ENCODE measurements around the gene SHMT2.
"Not testable (repeated sequence)": the region's sequence is repeated elsewhere in the genome, so short reads cannot be mapped to it uniquely, and the experiment has no call there.

Gene SHMT2

DNA sequence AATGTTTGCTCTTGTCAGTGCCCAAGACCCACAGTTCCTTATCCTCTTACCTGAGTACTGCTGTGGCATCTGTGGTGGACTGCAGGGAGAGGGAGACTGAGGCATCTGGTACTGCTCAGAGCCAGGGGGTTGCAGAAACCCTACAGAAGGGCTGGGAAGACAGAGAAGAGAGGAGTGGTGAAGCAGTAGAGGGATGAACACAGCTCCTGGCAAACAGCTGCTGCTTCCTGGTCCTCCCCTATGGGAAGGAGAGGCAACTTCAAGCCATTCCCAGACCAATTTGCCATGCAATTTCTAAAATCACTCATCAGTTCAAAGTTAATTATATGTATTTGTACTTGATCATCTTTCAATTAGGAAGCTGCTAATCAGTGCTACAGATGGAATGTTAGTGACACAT, 37.2 kb downstream of the SHMT2 start:
- DNase-seq (ENCODE audit: low spot score) = no peak

- DNase-seq (ENCODE audit: low spot score) = no peak
These were observed 38.8 kb downstream of the SHMT2 start for GRCh38 chr12:57268264-57268663.

DNA sequence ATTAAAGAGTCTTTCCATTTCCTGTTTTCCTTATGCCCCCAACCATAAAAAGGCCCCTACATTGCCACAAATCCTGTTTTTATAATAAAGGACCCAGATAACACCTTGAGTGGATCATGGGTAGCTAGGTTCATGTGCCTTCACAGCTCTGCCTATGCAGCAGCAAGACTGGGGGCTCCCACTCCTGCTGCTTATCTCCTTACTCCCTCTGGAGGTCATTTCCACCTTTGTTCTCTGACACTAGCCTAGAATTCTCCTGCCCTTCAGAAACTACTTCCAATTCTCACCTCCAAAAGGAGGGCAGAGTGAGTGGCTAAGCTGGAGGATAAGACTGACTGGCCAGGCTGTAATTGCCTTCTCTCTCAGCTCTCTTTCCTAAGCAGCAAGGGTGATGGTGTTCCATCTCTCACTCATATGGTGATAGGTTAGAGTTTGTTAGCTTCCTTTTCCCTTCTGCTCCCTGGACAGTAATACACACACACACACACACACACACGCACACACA, 41.5 kb downstream of the SHMT2 start:
- DNase-seq (ENCODE audit: low spot score) = no peak

DNA sequence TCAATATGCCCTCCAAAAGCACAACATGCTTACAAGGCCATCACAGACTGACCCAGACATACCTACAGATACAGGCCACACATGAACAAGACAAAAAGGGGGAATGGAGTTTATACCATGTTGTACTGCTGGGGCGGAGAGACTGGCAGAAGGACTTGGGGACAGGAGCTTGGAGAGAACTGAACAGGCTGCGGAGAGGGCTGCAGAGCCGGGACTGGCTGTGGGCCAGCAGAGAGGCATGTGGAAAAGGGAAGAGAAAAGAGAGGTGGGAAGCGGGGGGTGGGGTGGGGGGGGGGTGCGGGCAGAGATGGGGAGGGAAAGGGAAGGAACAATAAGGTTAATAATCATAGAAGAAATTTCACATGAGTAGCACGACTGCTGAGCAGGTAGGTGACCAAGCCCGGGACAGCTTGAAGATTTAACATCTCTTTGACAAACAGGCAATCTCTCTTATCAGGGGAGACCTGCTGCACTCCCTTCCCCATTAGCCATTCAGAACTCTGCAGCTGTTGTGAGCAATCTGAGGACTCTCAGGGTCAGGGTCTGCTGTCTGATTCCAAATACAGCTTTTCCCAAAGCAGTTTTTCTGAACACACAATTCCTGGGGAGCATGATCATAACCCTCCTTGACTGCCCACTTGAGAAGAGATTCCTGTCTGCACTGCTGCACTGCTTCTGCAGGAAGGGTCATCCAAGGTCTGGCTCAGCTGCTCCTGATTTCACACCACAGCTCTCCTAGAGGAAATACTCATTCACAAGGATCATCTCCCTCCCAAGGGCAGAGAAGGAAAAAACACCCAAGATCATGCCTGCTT, 43.0 kb downstream of the SHMT2 start:
- DNase-seq (ENCODE audit: low spot score) = no peak

- DNase-seq (ENCODE audit: low spot score) = no peak
These were observed 44.0 kb downstream of the SHMT2 start for GRCh38 chr12:57273516-57273915.

- DNase-seq (ENCODE audit: low spot score) = not testable (repeated sequence)
These were observed 46.7 kb downstream of the SHMT2 start for GRCh38 chr12:57276233-57276632.

- DNase-seq (ENCODE audit: low spot score) = no peak
These were observed 47.5 kb downstream of the SHMT2 start for GRCh38 chr12:57276935-57277563.

GRCh38 chr12:57278465-57279381, 49.2 kb downstream of the SHMT2 start:
- no peak for DNase-seq (ENCODE audit: low spot score)

DNA sequence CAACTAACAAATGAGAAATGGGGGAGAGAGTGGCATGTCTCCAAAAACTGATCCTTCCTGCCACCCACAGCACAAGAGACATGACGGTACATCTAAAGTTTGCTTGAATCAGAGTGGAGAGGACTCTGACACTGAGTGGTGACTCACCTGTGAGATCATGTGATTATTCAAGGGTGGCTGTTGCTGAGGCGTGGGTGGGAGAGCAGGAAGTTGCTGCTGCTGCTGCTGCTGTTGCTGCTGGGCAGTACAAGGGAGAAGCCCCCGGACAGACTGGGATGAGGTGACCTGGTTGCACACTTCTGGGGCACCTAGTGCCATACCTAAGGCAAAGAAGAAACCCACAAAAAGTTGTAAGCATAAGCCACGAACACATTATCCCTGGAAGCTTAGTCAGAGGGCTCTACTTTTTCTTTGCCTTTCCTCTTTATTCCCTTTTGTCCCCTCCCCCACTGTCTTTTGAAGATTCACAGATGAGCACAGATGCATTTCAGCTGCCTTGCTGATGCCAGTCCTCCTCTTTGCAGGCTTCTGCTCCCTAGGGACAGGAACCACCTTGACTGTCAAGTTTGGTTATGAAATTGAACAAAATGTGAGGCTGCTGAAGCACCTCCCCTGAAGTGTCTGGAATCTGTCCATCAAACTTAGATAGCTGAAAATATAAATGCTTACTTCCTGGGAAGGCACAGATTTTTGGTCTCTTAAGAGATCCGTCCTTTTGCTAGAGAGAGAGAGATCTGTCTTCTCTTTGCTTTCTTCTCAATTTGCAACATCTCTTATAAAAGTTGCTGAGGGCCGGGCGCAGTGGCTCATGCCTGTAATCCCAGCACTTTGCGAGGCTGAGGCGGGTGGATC, 50.9 kb downstream of the SHMT2 start:
- DNase-seq (ENCODE audit: low spot score) = no peak

GRCh38 chr12:57282073-57282472, 52.6 kb downstream of the SHMT2 start:
- DNase-seq (ENCODE audit: low spot score) = not testable (repeated sequence)

All from ecto neural progenitor cell (in vitro differentiated cells).